Upper lobe of left lung (tissue), 4 donors: Measurements from ENCODE around the gene PRAME.
"Not testable (repeated sequence)": the region's sequence is repeated elsewhere in the genome, so short reads cannot be mapped to it uniquely, and the experiment has no call there.

Experiments used
- POLR2A ChIP-seq, 4 donors: fragments of 450-650 bp; IDR thresholded peaks; one replicate each; pipeline ENCODE4 v1.5.1; 2016 to 2017; ENCODE audit warnings: antibody characterized with exemption in 4 of 4, mild to moderate bottlenecking in 2 of 4
- POLR2AphosphoS5 ChIP-seq, 2 donors: sonication (generic); formaldehyde crosslinking; IDR thresholded peaks; one replicate each; pipeline ENCODE4 v1.5.1; 2017; ENCODE audit warnings: antibody characterized with exemption in 2 of 2
- TF ChIP-seq, protein P1 (sequence below), 6 experiments: fragments of 450-650 bp in 4 of 6; fragments of 200-600 bp in 2 of 6; sonication (generic) in 2 of 6; IDR thresholded peaks; one replicate each; pipeline ENCODE4 v1.5.1; 2016 to 2019; ENCODE audit warnings: antibody characterized with exemption in 6 of 6

DNA sequence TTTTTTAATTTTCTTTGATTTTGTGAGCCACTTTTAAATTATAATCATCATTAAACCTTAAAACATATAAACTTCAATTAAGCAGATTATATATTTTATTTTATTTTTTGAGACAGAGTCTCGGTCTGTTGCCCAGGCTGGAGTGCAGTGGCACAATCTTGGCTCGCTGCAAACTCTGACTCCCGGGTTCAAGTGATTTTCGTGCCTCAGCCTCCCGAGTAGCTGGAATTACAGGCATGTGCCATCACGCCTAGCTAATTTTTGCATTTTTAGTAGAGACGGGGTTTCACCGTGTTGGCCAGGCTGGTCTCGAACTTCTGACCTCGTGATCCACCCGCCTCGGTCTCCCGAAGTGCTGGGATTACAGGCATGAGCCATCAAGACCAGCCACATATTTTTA is 22.5 kb upstream of the PRAME start:
- TF ChIP-seq, protein P1, sequence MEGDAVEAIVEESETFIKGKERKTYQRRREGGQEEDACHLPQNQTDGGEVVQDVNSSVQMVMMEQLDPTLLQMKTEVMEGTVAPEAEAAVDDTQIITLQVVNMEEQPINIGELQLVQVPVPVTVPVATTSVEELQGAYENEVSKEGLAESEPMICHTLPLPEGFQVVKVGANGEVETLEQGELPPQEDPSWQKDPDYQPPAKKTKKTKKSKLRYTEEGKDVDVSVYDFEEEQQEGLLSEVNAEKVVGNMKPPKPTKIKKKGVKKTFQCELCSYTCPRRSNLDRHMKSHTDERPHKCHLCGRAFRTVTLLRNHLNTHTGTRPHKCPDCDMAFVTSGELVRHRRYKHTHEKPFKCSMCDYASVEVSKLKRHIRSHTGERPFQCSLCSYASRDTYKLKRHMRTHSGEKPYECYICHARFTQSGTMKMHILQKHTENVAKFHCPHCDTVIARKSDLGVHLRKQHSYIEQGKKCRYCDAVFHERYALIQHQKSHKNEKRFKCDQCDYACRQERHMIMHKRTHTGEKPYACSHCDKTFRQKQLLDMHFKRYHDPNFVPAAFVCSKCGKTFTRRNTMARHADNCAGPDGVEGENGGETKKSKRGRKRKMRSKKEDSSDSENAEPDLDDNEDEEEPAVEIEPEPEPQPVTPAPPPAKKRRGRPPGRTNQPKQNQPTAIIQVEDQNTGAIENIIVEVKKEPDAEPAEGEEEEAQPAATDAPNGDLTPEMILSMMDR (IDR thresholded peaks at IDR 0.05) = not testable (repeated sequence)
- not testable (repeated sequence) for TF ChIP-seq POLR2AphosphoS5, POLR2A (IDR thresholded peaks at IDR 0.05)
